ENCODE results near the gene RNF31.

- TF ChIP-seq CTCF (IDR thresholded peaks at IDR 0.05; ENCODE audit: insufficient read depth, low read length) = no peak
- no peak for TF ChIP-seq POLR2AphosphoS5 (IDR thresholded peaks at IDR 0.05; ENCODE audit: low read depth)
- TF ChIP-seq REST (IDR thresholded peaks at IDR 0.05; ENCODE audit: insufficient replicate concordance, low read depth) = no peak
Measured at GRCh38 chr14:24145219-24145618, 2.1 kb upstream of the RNF31 start.

Measured in HL-60 (cell line).